Loucy (cell line): ENCODE measurements around the gene MAJIN.

Experiments used
- CTCF ChIP-seq: fragments of 200-600 bp; sonication (generic); conservative IDR thresholded peaks from 2 replicates; pipeline ENCODE4 v1.5.1; 2014; ENCODE audit warnings: mild to moderate bottlenecking, antibody characterized with exemption, low read length
- EZH2phosphoT487 ChIP-seq: fragments of 200-600 bp; IDR thresholded peaks from 2 replicates; pipeline ENCODE4 v1.6.1; 2018; ENCODE audit warnings: antibody characterized with exemption, mild to moderate bottlenecking, moderate library complexity, borderline replicate concordance

- TF ChIP-seq CTCF (no peak), EZH2phosphoT487 (no peak)
These were observed 39.6 kb downstream of the MAJIN start for GRCh38 chr11:64932324-64932723.
